Frontal cortex (tissue), 4 donors: Measurements from ENCODE around the gene CST7. TPM values are rescaled to one million over a fixed set of nuclear protein-coding genes. Genes with fewer than 3 reads are reported as not detected.
"Not testable (repeated sequence)": the region's sequence is repeated elsewhere in the genome, so short reads cannot be mapped to it uniquely, and the experiment has no call there.

ENCODE experiments used
- DNase-seq, 2 donors: peaks; one replicate each; pipeline ENCODE4 v3.0.0; 2012; ENCODE audit warnings: low spot score in 2 of 2
- FAIRE-seq: peaks from 2 replicates; lab custom pipeline; 2012; peaks lifted over from hg19 to GRCh38; lab: Jason Lieb, UNC
- total RNA-seq: library from RNA; depleted of rRNA; stranded (reverse); fragments of >200 nt; gene quantifications from one replicate; pipeline ENCODE4 v1.2.3, GENCODE V29; 2014
- donor health status: control.
- donor health status: control.
- donor health status: control.

Gene CST7, protein sequence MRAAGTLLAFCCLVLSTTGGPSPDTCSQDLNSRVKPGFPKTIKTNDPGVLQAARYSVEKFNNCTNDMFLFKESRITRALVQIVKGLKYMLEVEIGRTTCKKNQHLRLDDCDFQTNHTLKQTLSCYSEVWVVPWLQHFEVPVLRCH
- not detected for total RNA-seq

DNA sequence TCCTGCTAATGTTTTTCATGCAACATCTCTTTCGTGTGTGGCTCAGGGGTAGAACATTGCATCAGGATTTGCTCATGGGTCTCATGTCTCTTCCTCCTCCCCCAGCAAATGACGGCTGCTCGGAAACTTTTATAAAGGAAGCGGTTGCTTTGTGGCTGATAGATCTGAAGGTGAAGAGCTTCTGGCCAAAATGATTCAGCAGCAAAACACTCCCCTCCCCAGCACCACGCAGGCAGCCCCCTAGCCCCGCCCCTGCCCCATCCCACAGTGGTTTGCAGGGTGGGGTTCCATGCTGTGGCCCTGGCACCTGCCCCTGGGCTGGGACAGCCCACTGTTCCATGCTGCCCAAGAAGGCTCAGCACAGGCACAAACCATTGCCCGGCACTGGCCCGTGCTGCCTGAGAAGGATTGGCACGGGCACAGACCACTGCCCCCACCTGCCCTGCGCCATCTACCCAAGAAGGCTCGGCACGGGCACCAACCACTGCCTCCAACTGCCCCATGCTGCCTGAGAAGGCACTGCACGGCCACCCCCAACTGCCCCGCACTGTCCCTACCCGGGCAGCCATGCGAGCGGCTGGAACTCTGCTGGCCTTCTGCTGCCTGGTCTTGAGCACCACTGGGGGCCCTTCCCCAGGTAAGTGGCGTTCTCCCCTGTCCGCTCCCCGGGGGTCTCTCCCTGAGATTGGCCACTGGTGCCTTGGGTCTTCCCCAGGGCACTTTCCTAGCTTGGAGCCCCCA is at the start of gene CST7:
TSS of gene CST7 (plus strand) at position 331 of the 741 bp plus-strand sequence. CDS start at position 568, 237 bp downstream.
- FAIRE-seq (no peak), DNase-seq (no peak)

DNA sequence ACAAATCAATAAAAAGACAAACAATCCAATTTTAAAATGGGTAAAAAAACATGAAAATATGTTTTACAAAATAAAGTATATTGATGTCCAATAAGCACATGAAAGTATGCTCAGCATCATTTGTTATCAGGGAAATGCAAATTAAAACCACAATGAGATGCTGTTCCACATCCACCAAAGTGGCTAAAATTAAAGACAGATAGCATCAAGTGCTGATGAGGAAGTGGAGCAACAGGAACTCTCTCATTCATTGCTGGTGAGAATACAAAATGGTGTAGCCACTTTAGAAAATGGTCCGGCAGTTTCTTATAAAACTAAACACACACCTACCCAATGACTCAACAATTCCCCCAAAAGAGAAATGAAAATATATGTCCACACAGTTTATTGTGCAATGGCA is 42.3 kb upstream of the CST7 start:
- FAIRE-seq: no peak
- no peak for DNase-seq

DNA sequence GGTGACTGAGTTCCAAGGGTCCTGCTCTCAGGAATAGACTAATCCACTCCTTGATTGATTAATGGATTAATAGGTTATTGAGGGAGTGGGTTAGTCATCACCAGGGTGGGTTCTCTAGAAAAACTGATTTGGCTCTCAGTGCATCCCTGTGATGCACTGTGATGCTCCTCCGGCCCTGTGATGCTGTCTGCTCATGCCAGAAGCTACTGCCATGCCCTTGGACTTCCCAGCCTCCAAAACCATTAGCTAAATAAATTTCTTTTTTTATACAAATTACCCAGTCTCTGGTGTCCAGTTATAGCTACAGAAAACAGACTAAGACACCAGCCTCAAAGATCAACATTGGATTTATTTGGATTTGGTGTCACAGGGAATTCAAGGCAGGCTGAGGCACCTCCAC is 40.4 kb upstream of the CST7 start:
- no peak for DNase-seq
- no peak for FAIRE-seq

DNA sequence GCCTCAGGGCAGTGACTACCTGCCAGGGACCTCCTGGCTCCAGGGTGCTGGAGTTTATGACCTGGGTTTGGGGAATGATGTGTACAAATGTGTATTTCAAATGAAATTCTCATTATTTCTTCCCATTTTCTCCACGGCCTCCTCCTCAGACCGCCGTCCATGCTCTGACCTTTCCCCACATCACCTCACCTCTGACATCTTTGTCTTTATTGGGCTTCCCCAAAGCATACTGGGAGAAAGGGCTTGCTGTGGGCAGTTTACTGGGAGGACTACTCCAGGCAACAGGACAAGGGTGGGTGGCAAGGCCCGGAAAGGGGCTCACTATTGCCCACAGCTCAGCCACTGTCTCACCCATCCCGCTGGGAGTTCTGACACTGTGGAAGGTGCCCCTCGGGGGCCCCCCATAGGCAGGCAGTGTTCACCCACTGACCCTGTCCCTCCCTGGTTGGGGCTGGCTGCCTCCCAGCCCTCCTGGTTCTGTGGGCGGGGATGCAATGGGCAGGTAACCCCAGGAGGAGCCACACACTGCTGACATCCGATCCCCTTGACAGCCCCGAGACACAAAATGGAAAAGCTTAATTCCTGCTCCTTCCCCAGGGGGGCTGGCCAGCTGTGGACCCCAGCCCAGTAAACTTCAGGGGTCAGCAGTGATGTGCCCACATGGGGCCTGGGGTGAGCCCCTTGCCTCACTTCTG is 39.8 kb upstream of the CST7 start:
- no peak for DNase-seq
- FAIRE-seq: no peak

DNA sequence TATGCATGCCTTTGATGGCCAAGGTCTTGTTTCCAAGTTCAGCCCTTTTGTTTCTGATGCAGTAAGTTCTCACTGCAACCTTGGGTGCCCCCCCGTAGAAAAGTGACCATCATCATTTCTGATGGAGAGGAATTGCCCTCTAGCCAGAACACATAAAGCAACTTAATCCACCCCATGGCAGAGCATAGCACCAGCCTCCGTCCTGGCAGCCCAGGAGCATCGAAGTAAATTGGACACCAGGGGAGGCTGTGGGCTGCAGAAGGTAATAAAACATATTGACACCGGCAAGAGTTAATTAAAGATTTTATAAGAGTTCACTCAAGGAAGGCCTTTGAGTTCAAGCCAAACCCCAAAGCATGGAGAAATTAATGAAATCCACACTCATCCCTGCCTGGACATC is 39.2 kb upstream of the CST7 start:
- DNase-seq (no peak), FAIRE-seq (no peak)

DNA sequence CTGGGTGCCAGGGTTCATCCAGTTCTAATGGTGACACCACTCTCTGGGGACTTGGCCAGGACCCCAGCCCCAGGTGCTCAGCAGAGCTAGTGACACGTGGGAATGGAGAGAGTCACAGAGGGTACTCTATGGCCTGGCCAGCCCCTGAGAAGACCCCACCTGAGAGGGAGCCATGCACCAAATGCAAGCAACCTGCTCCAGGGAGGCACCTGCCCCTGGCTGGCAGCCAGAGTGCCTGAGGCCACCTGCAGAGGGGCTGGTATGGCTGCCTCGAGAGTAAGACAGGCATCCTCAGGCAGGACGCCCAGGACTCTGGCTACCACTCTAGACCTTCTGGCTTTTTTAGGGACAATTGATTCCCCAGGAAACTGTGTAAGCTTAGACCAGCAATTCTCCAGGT is 38.6 kb upstream of the CST7 start:
- DNase-seq (no peak), FAIRE-seq (no peak)

DNA sequence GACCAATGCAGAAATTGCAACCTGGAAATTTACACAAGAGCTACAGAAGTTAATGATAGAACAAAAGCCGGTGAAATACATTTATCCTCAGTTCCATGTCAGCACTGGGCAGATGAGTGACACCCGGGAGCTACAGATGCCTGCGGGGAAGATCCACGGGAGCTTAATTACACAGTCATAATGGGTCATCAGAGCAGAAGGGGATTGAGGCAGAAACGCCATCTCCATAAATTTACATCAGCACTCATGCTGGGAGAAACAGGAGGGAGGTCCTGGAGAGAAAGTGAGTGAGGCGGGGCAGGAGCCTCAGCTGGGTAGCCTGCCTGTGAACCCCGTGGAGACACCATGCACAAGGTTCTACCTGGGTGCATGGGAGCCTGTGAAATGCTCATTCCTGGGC is 37.6 kb upstream of the CST7 start:
- FAIRE-seq (no peak), DNase-seq (no peak)

DNA sequence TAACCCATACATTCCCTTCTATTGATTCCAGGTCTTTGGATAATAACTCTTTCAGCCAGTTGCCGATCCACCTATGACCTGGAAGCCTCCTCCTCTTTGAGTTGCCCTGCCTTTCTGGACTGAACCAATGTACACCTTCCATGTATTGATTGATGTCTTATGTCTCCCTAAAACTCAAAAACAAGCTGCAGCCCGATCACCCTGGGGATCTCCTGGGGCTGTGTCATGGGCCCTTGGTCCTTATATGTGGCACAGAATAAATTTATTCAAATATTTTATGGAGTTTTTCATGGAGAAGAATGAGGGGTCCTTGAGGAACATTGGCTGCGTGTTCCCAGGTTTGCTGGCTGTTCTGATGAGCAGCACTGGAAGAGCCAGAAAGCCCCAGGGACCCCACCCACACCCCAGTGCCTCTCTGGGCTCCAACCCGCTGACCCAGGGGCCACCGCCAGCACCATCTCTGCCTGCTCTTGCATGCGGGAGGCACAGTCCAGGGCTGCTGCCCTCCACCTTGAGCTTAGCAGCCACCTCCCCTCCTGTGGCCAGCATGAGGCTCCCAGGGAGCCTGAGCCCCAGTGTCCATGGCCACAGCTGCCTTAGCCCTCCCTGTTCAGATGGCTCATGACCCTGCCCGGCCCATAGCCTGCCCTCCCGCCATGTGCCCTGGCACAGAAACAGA is 36.5 kb upstream of the CST7 start:
- DNase-seq (no peak), FAIRE-seq (no peak)

DNA sequence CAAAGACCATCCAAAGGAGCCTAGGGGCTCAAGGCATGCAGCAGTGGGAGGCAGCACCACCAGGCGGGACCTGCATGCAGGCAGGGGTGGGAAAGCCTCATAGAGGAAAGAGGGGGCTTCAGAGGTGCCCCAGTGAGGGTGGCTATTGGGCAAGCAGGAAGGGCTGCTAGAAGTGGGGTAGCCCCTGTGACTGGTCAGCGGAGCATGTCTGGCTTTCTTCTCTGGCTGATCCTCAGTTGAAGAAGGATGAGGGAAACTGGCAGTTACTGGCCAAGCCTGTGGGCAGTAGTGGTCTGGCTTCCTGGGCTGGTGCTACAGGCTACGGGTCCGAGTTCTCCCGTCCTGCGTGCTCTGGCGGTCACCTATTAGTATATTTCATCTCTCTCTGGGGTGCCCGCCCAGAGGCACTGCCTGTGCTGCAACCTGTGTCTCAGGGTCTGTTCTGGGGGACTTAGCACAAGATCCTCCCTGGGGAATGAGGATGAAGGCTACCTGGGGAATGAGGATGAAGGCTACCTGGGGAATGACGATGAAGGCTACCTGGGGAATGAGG is 35.9 kb upstream of the CST7 start:
- FAIRE-seq (no peak), DNase-seq (no peak)

DNA sequence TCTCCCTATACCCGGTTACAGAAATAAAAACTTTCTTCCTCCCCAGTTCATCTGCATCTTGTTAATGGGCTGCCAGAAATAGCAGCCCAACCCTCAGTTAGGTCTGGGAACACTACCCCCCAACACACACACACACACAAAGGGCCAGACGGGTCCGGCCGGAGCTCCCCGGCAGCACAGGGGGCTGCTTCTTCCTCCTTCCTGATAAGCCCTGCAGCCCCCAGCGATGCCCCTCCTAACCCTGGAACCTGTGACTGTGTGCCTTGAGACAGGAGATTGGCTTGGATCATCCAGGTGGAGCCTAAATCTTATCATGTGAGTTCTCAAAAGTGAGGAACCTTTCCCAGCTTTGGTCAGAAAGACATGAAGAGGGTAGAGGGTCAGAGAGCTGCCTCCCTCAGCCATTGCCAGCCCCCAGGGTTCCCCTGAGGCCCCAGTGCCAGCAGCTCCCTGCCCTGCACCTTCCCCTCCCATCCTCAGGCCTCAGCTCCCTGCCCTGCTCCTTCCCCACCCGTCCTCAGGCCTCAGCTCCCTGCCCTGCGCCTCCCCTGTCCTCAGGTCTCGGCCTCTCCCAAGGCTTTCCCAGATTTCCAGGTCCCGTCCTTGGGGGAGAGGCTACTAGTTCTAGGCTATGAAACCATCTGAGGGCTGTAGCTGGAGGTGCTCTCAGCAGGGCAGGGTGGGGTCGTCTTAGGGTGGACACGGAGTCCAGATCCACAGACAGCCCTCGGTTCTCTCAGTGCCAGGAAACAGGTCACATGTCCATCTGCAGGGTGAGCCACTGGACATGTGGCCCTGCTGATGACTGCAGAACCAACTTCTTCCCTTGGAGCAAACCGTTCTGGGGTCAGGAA is 34.5 kb upstream of the CST7 start:
- FAIRE-seq: no peak

DNA sequence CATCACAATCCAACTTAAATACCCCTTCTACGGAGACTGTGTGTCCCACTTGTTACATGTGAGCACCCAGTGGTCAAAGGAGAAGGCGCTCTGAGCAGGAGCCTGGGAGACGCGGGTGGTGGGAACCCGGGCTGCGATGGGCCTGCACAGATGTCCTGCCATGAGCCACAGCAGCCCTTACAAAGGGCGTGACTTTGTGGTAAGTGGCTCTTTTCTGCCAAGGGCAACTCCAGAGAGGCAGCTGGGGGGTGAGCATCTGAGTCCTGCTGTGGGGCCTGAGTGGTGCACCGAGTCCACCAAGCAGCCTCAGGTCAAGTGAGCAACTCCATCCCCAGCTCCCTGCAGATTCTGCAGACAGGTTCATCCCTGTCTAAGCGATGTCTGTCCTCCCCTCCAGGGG is 33.6 kb upstream of the CST7 start:
- no peak for DNase-seq
- FAIRE-seq: no peak

More for the DNA sequence above, 34.5 kb upstream of the CST7 start:
- DNase-seq: no peak

DNA sequence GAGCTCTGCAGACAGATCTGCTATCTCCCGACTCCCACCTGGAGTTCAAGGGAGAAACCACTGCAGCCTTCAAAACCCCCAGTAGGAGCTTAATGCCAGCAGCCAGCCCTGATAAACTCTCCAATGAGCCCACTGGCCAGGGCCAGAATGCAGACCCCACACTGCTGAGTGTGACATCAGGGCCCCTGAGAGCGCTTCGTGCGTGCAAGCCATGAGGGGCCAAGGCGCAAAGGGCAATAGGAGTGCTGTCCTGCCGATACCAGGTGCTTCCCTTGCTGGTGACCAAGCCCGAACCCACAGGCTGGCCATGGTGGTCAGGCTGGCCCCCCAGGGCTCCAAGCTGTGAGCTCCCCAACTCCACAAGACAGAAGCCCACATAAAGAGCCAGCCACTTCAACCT is 33.2 kb upstream of the CST7 start:
- FAIRE-seq: no peak
- no peak for DNase-seq

DNA sequence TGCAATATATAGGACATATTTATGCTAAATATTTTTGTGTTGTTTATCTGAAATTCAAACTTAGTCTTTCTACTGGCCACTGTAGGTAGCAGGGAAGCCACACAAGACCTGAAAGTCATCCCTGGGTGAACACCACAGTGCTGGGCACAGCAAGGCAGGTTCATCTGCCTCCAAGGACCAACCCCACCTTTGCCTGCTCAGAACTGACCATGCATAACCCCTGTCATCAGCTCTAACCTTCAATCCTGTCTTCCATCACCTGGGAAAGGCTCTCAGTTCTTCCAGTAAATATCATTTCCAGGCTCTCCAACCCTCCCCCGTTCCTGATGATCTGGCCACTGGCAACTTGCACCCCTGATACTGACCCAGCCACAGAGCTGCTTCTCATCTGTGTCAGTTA is 32.7 kb upstream of the CST7 start:
- FAIRE-seq (no peak), DNase-seq (no peak)

DNA sequence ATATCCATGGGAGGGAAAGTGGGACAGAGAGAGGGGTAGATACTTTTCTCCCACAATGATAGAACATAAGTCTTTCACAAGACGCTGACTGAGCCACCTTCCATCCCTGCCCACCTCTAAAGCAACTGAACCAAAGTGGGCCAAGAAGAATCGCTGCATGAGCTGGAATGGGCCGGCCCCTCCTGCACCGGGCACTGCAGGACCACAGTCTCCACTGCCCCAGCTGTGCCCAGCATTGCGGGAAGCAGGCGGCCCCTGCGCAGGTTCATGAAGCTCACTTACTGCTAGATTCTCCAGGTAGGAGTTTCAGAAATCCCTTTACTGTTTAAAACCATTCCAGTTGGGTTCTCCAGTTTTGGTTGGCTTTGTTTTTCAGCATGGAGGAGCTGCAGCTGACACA is 32.0 kb upstream of the CST7 start:
- DNase-seq (no peak), FAIRE-seq (no peak)

DNA sequence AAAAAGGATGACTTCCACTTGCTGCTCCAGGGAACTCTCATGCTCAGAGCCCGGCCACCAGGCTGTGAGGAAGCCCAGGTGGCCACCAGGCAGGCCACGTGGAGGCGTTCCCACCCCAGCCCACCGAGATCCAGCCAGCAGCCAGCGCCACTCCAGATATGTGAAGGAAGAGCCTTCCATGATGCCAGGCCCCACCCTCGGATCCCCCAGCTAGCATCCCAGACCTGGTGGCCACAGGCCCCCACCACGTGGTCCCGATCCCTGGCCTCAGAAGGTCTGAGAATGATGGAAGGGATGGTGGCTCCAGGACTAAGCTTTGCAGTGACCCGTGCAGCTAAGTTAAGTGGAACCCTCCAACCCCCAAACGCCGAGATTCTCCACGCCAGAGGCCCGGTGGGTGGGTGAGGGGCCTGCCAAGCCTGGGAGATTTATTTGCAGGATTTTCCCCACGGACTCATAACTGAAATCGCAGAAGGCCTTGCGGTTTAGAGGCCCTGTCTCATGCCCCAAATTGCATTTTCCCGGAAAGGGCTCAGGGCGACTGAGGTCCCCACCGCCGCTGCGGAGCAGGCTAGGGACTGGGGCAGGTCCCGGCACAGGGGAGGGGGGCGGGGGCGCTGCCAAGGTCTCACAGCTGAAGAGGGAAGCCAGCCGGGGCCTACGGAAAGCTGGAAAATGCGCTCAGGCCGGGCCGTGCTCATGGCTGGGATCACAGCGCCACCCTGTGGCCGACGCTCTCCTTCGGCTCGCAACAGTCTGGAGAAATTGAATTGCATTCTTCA is 31.1 kb upstream of the CST7 start:
- peak; percentile 57 to 85 for DNase-seq
- no peak for FAIRE-seq

DNA sequence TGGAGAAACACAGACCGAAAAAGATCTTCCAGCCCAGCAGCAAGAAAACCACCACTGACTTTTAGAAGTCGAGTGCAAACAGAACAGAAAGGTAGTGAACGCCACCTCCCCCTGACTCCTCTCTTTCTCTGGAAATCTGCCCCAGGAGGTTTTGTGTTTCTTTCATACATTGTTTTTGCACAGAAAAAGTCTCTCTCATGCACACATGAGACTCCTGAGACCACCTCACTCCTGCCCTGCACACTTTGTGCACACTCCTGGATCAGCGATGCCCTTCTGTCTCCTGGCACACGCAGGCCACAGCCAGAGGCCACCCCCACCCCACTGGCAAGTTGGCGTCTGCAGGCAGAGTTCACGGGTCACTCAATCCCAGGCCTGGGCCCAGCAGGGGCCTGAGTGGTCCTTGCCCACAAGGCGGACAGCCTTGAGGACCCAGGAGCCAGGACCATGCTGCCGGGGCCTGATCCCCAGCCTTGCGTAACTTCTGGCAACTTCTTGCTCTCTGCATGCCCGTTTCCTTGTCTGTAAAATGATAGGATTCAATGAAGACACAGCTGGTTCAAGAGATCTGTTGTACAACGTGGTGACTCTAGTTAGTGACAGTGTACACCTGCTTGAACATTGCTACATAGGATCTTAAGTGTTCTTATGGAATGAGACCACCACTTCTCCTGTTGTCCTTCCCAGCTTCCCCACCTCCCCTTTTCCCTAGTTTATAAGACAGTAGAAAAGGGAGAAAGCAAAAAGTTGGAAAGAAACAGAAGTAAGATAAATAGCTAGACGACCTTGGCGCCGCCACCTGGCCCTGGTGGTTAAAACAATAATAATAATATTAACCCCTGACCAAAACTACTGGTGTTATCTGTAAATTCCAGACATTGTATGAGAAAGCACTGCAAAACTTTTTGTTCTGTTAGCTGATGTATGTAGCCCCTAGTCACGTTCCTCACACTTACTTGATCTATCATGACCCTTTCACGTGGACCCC is 30.2 kb upstream of the CST7 start:
- no peak for DNase-seq

DNA sequence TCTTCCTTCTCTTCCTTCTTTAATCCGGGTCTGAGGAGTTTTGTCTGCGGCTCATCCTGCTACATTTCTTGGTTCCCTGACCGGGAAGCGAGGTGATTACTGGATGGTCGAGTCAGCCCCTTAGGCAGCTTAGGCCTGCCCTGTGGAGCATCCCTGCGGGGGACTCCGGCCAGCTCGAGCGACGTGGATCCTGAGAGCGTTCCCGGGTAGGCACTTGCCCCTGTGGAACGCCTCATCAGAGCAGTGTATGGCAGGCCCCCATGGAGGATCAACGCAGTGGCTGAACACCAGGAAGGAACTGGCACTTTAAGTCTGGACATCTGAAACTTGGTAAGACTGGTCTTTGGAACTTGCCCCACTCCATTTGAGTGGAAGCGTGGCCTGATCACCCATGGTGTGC is 29.4 kb upstream of the CST7 start:
- DNase-seq, FAIRE-seq: not testable (repeated sequence)

More for the DNA sequence above, 30.2 kb upstream of the CST7 start:
- no peak for FAIRE-seq

DNA sequence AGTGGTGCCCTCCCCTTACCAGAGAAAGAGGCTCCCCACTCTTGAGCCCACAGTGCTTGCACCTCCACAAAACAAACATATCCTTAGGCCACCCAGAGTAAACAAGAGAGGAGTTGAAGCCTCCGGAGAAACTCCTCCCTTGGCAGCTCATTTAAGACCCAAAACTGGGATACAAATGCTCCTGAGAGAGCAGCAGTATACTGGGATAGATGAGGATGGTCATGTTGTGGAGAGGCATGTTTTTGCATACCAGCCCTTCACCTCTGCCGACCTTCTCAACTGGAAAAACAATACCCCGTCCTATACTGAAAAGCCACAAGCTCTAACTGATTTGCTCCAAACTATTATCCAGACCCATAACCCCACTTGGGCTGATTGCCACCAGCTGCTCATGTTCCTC is 28.4 kb upstream of the CST7 start:
- not testable (repeated sequence) for FAIRE-seq, DNase-seq
